GF-D8 (cell line): Measurements from ENCODE around the gene HTT-AS.

Experiments used
- DNase-seq: peaks from one replicate; lab custom pipeline; 2025; lab: John Stamatoyannopoulos, UW

The HTT-AS gene

GRCh38 chr4:3087115-3087797 lies 12.9 kb upstream of the HTT-AS start:
- no peak for DNase-seq

GRCh38 chr4:3085948-3086670 lies 11.8 kb upstream of the HTT-AS start:
- no peak for DNase-seq

- DNase-seq, result no peak
Observed at GRCh38 chr4:3083732-3084131, 9.4 kb upstream of the HTT-AS start.

- DNase-seq, result no peak
Observed at GRCh38 chr4:3082925-3083515, 8.7 kb upstream of the HTT-AS start.

GRCh38 chr4:3079694-3080123 lies 5.4 kb upstream of the HTT-AS start:
- DNase-seq, result peak; percentile 79

GRCh38 chr4:3077796-3078195 lies 3.5 kb upstream of the HTT-AS start:
- DNase-seq, result no peak

- no peak for DNase-seq
Observed at GRCh38 chr4:3075652-3075981, 1.3 kb upstream of the HTT-AS start.

GRCh38 chr4:3074846-3075651 lies 711 bp upstream of the HTT-AS start:
- DNase-seq, result peak; percentile 50

GRCh38 chr4:3073158-3074077 lies 920 bp downstream of the HTT-AS start:
- DNase-seq, result no peak

GRCh38 chr4:3071811-3072210 lies 2.5 kb downstream of the HTT-AS start:
- DNase-seq, result no peak

- no peak for DNase-seq
Observed at GRCh38 chr4:3070709-3071500, 3.4 kb downstream of the HTT-AS start.

GRCh38 chr4:3069661-3070199 lies 4.6 kb downstream of the HTT-AS start:
- no peak for DNase-seq

- DNase-seq, result no peak
Observed at GRCh38 chr4:3067473-3068001, 6.8 kb downstream of the HTT-AS start.

- DNase-seq, result no peak
Observed at GRCh38 chr4:3066836-3067400, 7.4 kb downstream of the HTT-AS start.

GRCh38 chr4:3065551-3065950 lies 8.8 kb downstream of the HTT-AS start:
- no peak for DNase-seq

- no peak for DNase-seq
Observed at GRCh38 chr4:3062471-3062870, 11.9 kb downstream of the HTT-AS start.

- no peak for DNase-seq
Observed at GRCh38 chr4:3060946-3061345, 13.4 kb downstream of the HTT-AS start.

- no peak for DNase-seq
Observed at GRCh38 chr4:3059943-3060342, 14.4 kb downstream of the HTT-AS start.

GRCh38 chr4:3054169-3054759 lies 20.1 kb downstream of the HTT-AS start:
- no peak for DNase-seq
